ENCODE results near the gene USP13. TPM values are rescaled to one million over a fixed set of nuclear protein-coding genes. Genes with fewer than 3 reads are reported as not detected.

USP13 gene
- total and polyA plus RNA-seq, 2 of the 13 experiments (the other 11 are each of a cell fraction or from before 2014, with no cell fraction given) = 15.9 to 36.7 TPM

DNA sequence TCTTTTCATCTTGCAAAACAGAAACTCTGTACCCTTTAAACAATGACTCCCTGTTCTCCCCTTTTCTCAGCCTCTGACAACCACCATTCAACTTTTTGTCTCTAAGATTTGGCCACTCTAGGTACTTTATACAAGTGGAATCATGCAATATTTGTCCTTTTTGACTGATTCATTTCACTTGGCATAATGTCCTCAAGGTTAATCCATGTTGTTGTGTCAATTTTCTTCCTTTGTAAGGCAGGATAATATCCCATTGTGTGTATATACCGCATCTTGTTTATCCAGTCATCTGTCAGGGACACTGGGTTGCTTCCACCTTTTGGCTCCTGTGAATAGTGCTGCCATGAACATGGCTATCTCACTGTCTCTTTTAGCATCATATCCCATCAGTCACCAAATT, 10.3 kb downstream of the USP13 start (continued):
- TF ChIP-seq, protein P1, sequence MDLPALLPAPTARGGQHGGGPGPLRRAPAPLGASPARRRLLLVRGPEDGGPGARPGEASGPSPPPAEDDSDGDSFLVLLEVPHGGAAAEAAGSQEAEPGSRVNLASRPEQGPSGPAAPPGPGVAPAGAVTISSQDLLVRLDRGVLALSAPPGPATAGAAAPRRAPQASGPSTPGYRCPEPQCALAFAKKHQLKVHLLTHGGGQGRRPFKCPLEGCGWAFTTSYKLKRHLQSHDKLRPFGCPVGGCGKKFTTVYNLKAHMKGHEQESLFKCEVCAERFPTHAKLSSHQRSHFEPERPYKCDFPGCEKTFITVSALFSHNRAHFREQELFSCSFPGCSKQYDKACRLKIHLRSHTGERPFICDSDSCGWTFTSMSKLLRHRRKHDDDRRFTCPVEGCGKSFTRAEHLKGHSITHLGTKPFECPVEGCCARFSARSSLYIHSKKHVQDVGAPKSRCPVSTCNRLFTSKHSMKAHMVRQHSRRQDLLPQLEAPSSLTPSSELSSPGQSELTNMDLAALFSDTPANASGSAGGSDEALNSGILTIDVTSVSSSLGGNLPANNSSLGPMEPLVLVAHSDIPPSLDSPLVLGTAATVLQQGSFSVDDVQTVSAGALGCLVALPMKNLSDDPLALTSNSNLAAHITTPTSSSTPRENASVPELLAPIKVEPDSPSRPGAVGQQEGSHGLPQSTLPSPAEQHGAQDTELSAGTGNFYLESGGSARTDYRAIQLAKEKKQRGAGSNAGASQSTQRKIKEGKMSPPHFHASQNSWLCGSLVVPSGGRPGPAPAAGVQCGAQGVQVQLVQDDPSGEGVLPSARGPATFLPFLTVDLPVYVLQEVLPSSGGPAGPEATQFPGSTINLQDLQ (CRISPR knock-in tag; IDR thresholded peaks at IDR 0.05) = no peak
- TF ChIP-seq ZNF3 (CRISPR knock-in tag; IDR thresholded peaks at IDR 0.05) (0 out of 2 replicates have a peak, but pooled peaks have one; percentile 15), PAWR (CRISPR knock-in tag; IDR thresholded peaks at IDR 0.05; ENCODE audit: borderline replicate concordance) (no peak), GABPB1 (CRISPR knock-in tag; IDR thresholded peaks at IDR 0.05) (no peak), ZNF678 (CRISPR knock-in tag; IDR thresholded peaks at IDR 0.05) (no peak), ZNF138 (CRISPR knock-in tag; IDR thresholded peaks at IDR 0.05; ENCODE audit: low read depth) (no peak), BRD4 (CRISPR knock-in tag; IDR thresholded peaks at IDR 0.05) (no peak), TGIF2 (CRISPR knock-in tag; IDR thresholded peaks at IDR 0.05) (0 out of 2 replicates have a peak, but pooled peaks have one; percentile 53), RAD51 (IDR thresholded peaks at IDR 0.05; ENCODE audit: borderline replicate concordance) (no peak), TSC22D2 (CRISPR knock-in tag; IDR thresholded peaks at IDR 0.05; ENCODE audit: borderline replicate concordance) (no peak)
- TF ChIP-seq, protein P2, sequence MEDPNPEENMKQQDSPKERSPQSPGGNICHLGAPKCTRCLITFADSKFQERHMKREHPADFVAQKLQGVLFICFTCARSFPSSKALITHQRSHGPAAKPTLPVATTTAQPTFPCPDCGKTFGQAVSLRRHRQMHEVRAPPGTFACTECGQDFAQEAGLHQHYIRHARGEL (CRISPR knock-in tag; IDR thresholded peaks at IDR 0.05) = no peak
- TF ChIP-seq, protein P3, sequence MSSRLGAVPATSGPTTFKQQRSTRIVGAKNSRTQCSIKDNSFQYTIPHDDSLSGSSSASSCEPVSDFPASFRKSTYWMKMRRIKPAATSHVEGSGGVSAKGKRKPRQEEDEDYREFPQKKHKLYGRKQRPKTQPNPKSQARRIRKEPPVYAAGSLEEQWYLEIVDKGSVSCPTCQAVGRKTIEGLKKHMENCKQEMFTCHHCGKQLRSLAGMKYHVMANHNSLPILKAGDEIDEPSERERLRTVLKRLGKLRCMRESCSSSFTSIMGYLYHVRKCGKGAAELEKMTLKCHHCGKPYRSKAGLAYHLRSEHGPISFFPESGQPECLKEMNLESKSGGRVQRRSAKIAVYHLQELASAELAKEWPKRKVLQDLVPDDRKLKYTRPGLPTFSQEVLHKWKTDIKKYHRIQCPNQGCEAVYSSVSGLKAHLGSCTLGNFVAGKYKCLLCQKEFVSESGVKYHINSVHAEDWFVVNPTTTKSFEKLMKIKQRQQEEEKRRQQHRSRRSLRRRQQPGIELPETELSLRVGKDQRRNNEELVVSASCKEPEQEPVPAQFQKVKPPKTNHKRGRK (CRISPR knock-in tag; IDR thresholded peaks at IDR 0.05) = no peak
- TF ChIP-seq, protein P4, sequence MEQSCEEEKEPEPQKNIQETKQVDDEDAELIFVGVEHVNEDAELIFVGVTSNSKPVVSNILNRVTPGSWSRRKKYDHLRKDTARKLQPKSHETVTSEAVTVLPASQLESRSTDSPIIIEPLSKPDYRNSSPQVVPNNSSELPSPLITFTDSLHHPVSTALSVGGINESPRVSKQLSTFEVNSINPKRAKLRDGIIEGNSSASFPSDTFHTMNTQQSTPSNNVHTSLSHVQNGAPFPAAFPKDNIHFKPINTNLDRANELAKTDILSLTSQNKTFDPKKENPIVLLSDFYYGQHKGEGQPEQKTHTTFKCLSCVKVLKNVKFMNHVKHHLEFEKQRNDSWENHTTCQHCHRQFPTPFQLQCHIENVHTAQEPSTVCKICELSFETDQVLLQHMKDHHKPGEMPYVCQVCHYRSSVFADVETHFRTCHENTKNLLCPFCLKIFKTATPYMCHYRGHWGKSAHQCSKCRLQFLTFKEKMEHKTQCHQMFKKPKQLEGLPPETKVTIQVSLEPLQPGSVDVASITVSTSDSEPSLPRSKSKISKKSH (CRISPR knock-in tag; IDR thresholded peaks at IDR 0.05; ENCODE audit: borderline replicate concordance) = no peak
- TF ChIP-seq, protein P5, sequence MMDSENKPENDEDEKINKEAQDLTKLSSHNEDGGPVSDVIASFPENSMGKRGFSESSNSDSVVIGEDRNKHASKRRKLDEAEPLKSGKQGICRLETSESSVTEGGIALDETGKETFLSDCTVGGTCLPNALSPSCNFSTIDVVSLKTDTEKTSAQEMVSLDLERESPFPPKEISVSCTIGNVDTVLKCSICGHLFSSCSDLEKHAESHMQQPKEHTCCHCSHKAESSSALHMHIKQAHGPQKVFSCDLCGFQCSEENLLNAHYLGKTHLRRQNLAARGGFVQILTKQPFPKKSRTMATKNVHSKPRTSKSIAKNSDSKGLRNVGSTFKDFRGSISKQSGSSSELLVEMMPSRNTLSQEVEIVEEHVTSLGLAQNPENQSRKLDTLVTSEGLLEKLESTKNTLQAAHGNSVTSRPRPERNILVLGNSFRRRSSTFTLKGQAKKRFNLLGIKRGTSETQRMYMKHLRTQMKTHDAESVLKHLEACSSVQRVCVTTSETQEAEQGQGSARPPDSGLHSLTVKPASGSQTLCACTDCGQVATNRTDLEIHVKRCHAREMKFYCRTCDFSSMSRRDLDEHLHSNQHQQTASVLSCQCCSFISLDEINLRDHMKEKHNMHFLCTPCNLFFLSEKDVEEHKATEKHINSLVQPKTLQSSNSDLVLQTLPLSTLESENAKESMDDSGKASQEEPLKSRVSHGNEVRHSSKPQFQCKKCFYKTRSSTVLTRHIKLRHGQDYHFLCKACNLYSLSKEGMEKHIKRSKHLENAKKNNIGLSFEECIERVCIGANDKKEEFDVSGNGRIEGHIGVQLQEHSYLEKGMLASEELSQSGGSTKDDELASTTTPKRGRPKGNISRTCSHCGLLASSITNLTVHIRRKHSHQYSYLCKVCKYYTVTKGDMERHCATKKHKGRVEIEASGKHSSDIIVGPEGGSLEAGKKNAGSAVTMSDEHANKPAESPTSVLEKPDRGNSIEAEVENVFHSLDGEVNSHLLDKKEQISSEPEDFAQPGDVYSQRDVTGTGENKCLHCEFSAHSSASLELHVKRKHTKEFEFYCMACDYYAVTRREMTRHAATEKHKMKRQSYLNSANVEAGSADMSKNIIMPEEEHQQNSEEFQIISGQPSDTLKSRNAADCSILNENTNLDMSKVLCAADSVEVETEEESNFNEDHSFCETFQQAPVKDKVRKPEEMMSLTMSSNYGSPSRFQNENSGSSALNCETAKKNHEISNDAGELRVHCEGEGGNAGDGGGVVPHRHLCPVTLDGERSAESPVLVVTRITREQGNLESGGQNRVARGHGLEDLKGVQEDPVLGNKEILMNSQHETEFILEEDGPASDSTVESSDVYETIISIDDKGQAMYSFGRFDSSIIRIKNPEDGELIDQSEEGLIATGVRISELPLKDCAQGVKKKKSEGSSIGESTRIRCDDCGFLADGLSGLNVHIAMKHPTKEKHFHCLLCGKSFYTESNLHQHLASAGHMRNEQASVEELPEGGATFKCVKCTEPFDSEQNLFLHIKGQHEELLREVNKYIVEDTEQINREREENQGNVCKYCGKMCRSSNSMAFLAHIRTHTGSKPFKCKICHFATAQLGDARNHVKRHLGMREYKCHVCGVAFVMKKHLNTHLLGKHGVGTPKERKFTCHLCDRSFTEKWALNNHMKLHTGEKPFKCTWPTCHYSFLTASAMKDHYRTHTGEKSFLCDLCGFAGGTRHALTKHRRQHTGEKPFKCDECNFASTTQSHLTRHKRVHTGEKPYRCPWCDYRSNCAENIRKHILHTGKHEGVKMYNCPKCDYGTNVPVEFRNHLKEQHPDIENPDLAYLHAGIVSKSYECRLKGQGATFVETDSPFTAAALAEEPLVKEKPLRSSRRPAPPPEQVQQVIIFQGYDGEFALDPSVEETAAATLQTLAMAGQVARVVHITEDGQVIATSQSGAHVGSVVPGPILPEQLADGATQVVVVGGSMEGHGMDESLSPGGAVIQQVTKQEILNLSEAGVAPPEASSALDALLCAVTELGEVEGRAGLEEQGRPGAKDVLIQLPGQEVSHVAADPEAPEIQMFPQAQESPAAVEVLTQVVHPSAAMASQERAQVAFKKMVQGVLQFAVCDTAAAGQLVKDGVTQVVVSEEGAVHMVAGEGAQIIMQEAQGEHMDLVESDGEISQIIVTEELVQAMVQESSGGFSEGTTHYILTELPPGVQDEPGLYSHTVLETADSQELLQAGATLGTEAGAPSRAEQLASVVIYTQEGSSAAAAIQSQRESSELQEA (CRISPR knock-in tag; IDR thresholded peaks at IDR 0.05; ENCODE audit: not compliant biosample characterization) = no peak

Measured in HepG2 (cell line).